ENCODE measurements around the gene CHST11. TPM values are rescaled to one million over a fixed set of nuclear protein-coding genes. Genes with fewer than 3 reads are reported as not detected.

CHST11 gene
- total and polyA plus RNA-seq, 4 donors = 0.57 to 11.1 (median 3.7) TPM

DNA sequence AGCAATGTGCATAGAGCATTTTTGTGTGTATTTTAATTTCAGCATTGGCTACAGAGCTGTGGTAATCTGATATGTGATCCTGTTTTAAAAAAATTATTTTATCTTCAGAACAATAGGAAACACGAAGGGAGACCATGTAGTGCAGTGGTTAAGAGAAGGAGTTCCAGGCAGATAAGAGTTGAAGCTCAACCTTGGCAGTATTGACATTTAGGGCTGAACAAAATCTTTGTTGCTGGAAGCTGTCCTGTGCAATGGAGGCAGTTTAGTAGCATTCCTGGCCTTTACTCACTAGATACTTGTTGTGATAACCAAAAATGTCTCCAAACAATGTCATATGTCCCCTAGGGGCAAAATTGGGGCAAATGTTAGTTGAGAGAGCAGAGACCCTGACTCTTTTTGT, 59.2 kb downstream of the CHST11 start (continued):
- TF ChIP-seq, protein P1, sequence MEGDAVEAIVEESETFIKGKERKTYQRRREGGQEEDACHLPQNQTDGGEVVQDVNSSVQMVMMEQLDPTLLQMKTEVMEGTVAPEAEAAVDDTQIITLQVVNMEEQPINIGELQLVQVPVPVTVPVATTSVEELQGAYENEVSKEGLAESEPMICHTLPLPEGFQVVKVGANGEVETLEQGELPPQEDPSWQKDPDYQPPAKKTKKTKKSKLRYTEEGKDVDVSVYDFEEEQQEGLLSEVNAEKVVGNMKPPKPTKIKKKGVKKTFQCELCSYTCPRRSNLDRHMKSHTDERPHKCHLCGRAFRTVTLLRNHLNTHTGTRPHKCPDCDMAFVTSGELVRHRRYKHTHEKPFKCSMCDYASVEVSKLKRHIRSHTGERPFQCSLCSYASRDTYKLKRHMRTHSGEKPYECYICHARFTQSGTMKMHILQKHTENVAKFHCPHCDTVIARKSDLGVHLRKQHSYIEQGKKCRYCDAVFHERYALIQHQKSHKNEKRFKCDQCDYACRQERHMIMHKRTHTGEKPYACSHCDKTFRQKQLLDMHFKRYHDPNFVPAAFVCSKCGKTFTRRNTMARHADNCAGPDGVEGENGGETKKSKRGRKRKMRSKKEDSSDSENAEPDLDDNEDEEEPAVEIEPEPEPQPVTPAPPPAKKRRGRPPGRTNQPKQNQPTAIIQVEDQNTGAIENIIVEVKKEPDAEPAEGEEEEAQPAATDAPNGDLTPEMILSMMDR (IDR thresholded peaks at IDR 0.05; ENCODE audit: low read depth, low read length, missing input control) = no peak
- TF ChIP-seq RXRA (IDR thresholded peaks at IDR 0.05) (no peak), JUND (IDR thresholded peaks at IDR 0.05) (no peak)
- TF ChIP-seq, protein P2, sequence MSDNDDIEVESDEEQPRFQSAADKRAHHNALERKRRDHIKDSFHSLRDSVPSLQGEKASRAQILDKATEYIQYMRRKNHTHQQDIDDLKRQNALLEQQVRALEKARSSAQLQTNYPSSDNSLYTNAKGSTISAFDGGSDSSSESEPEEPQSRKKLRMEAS (IDR thresholded peaks at IDR 0.05) = no peak

DNA sequence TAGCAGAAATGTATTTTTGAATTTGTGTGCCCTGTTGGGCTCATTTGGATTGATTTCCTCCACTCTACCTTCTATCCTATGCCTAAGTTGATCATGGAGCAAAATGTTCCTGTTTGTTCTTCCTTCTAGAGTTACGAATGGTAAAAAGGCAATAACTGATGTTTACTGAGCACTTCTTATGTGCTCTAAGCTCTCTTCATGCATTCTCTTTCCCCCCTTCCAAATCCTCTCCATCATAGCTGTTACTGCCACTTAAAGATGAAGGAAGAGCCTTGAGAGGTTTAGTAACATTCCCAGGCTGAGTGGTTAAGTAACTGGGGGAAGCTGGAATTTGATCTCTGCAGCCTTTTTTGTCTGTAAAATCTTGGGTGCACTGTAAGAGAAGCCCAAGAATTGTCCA, 60.1 kb downstream of the CHST11 start:
- Histone ChIP-seq H3K27me3 (ENCODE audit: control insufficient read depth in 4 of 4, insufficient read depth in 4 of 4, low read length in 3 of 4) (no peaks in the 10 kb centered on the region), H3K9ac (ENCODE audit: low read depth in 1 of 2, low read length in 2 of 2) (no peak overlapping the region), H3K4me3 (ENCODE audit: low read depth in 1 of 3, low read length in 3 of 3) (no peak overlapping the region), H3K9me3 (ENCODE audit: control insufficient read depth in 4 of 4, low read length in 3 of 4) (no peaks in the 10 kb centered on the region), H3K4me1 (ENCODE audit: control insufficient read depth in 4 of 4, insufficient read depth in 4 of 4, low read length in 3 of 4) (no peaks in the 10 kb centered on the region), H3K36me3 (ENCODE audit: control insufficient read depth in 4 of 4, insufficient read depth in 3 of 4, low read depth in 1 of 4, low read length in 3 of 4) (no peaks in the 10 kb centered on the region), H3K27ac (ENCODE audit: low read depth in 1 of 2, low read length in 2 of 2) (no peak overlapping the region)
- TF ChIP-seq ZBTB33 (IDR thresholded peaks at IDR 0.05) (no peak), SP1 (IDR thresholded peaks at IDR 0.05) (no peak), HNF4G (IDR thresholded peaks at IDR 0.05) (no peak), RXRA (IDR thresholded peaks at IDR 0.05) (no peak), YY1 (IDR thresholded peaks at IDR 0.05) (no peak)
- DNase-seq (ENCODE audit: low spot score) = no peak
- WGBS = 83% methylated on average over 1 of the region's 1 CpG

GRCh38 chr12:104517880-104518279, 61.1 kb downstream of the CHST11 start:
- no peak for TF ChIP-seq FOXA2 (IDR thresholded peaks at IDR 0.05)
- TF ChIP-seq SP1 (IDR thresholded peaks at IDR 0.05) = no peak
- no peak for TF ChIP-seq JUND (IDR thresholded peaks at IDR 0.05)
- no peak for TF ChIP-seq TAF1 (conservative IDR thresholded peaks at IDR 0.05)
- no peak for TF ChIP-seq YY1 (IDR thresholded peaks at IDR 0.05)
- TF ChIP-seq NR2F2 (IDR thresholded peaks at IDR 0.05) = no peak
- TF ChIP-seq, protein P2 (IDR thresholded peaks at IDR 0.05) = no peak
- no peak for TF ChIP-seq FOXA1 (IDR thresholded peaks at IDR 0.05)
- H3K27ac ChIP-seq (ENCODE audit: low read depth in 1 of 2, low read length in 2 of 2) = no peak overlapping the region
- no peaks in the 10 kb centered on the region for H3K9me3 ChIP-seq (ENCODE audit: control insufficient read depth in 4 of 4, low read length in 3 of 4)
- H3K4me1 ChIP-seq (ENCODE audit: control insufficient read depth in 4 of 4, insufficient read depth in 4 of 4, low read length in 3 of 4) = no peaks in the 10 kb centered on the region
- 97% methylated on average over 10 of the region's 10 CpGs for WGBS
- DNase-seq (ENCODE audit: low spot score) = no peak
- H3K4me3 ChIP-seq (ENCODE audit: low read depth in 1 of 3, low read length in 3 of 3) = no peak overlapping the region
- H3K27me3 ChIP-seq (ENCODE audit: control insufficient read depth in 4 of 4, insufficient read depth in 4 of 4, low read length in 3 of 4) = no peaks in the 10 kb centered on the region
- H3K9ac ChIP-seq (ENCODE audit: low read depth in 1 of 2, low read length in 2 of 2) = no peak overlapping the region
- H3K36me3 ChIP-seq (ENCODE audit: control insufficient read depth in 4 of 4, insufficient read depth in 3 of 4, low read depth in 1 of 4, low read length in 3 of 4) = no peaks in the 10 kb centered on the region

All from liver (tissue), 9 donors.